Measurements from ENCODE around the gene MYLK.
"Not testable (repeated sequence)": the region's sequence is repeated elsewhere in the genome, so short reads cannot be mapped to it uniquely, and the experiment has no call there.

Gene MYLK
- 0 to 0.07 reads per million in 2 donors for total RNA-seq

GRCh38 chr3:123884203-123884831 lies at the start of gene MYLK:
Gene MYLK, minus strand, starts transcription at chr3:123884332. Its CDS starts 90,491 bp downstream, at chr3:123793841.
- DNase-seq = no peak

GRCh38 chr3:123930445-123930844 lies 46.3 kb upstream of the MYLK start:
- DNase-seq = no peak

- DNase-seq = no peak
Measured at GRCh38 chr3:123929325-123929724, 45.2 kb upstream of the MYLK start.

- no peak for DNase-seq
Measured at GRCh38 chr3:123926396-123926795, 42.3 kb upstream of the MYLK start.

GRCh38 chr3:123920868-123921267 lies 36.7 kb upstream of the MYLK start:
- DNase-seq = no peak

GRCh38 chr3:123920383-123920782 lies 36.3 kb upstream of the MYLK start:
- DNase-seq = no peak

GRCh38 chr3:123919353-123919752 lies 35.2 kb upstream of the MYLK start:
- DNase-seq = no peak

- DNase-seq = no peak
Measured at GRCh38 chr3:123914829-123915228, 30.7 kb upstream of the MYLK start.

GRCh38 chr3:123909785-123910184 lies 25.7 kb upstream of the MYLK start:
- DNase-seq = no peak

GRCh38 chr3:123907720-123908119 lies 23.6 kb upstream of the MYLK start:
- no peak for DNase-seq

- no peak for DNase-seq
Measured at GRCh38 chr3:123899300-123899865, 15.3 kb upstream of the MYLK start.

GRCh38 chr3:123893012-123893411 lies 8.9 kb upstream of the MYLK start:
- no peak for DNase-seq

GRCh38 chr3:123892195-123892594 lies 8.1 kb upstream of the MYLK start:
- DNase-seq = no peak

- DNase-seq = not testable (repeated sequence)
Measured at GRCh38 chr3:123890991-123891390, 6.9 kb upstream of the MYLK start.

- DNase-seq = not testable (repeated sequence)
Measured at GRCh38 chr3:123890162-123890561, 6.0 kb upstream of the MYLK start.

GRCh38 chr3:123884993-123885392 lies 861 bp upstream of the MYLK start:
- DNase-seq = no peak

- DNase-seq = no peak
Measured at GRCh38 chr3:123883701-123884202, 380 bp downstream of the MYLK start.

- no peak for DNase-seq
Measured at GRCh38 chr3:123883111-123883510, 1.0 kb downstream of the MYLK start.

GRCh38 chr3:123881771-123882170 lies 2.4 kb downstream of the MYLK start:
- no peak for DNase-seq

- no peak for DNase-seq
Measured at GRCh38 chr3:123880998-123881561, 3.1 kb downstream of the MYLK start.

- no peak for DNase-seq
Measured at GRCh38 chr3:123878807-123879206, 5.3 kb downstream of the MYLK start.

- no peak for DNase-seq
Measured at GRCh38 chr3:123877965-123878364, 6.2 kb downstream of the MYLK start.

GRCh38 chr3:123877466-123877865 lies 6.7 kb downstream of the MYLK start:
- DNase-seq = no peak

- DNase-seq = no peak
Measured at GRCh38 chr3:123876858-123877257, 7.3 kb downstream of the MYLK start.
